Activated naive CD4-positive, alpha-beta T cell treated with anti-CD3 and anti-CD28 coated beads, Interleukin-2, amount 50 U/mL, for 16 hours (primary cell): ENCODE data around the gene KLHL17.
A peak's percentile ranks its signal among the peaks of the same experiment; 100 is the strongest.

ENCODE experiments used
- DNase-seq: peaks from one replicate; pipeline ENCODE4 v3.0.0-alpha.2; 2020

Gene KLHL17

GRCh38 chr1:960363-961131 is at the start of gene KLHL17:
KLHL17 (plus strand) TSS chr1:960584; CDS start chr1:960694, 110 bp downstream.
- DNase-seq = peak; percentile 88

DNA sequence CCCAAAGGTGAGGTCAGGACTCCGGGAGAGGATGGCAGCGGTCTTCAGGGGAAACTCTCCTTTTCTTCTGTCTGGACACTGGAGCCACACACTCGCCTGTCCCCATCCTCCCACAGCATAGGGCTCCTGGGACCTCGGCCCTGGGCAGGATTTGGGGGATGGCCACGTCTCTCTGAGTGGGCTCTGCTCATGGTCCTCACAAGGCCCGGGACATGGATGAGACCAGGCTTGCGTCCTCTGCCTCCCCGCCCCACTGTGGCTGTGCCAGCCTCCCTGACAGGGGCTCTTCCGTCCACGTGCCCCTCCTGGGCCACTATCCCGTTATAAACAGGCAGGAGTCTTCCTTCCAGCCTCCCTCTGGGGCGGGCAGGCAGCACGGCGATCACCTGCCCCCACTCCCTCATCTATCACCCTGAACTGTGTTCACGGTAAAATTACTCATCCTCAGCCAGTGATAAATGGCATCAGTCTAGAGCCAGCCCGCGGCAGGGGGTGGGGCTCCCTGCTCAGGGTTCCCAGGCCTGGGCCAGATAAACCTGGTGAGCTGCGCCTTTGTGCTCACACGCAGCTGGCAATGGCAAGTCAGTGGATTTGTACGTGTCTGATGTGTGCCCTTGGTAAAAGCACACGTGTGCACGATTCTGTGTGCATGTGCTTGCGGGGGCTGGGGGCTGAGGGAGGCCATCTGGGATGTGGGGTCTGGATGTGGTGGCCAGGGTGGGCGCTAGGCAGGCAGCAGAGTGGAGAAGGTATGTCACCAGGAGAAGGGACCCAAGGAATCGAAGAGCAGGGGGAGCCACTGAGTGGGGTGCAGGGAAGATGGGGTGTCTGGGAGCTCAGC is 49.3 kb upstream of the KLHL17 start:
- DNase-seq = peak; percentile 14

DNA sequence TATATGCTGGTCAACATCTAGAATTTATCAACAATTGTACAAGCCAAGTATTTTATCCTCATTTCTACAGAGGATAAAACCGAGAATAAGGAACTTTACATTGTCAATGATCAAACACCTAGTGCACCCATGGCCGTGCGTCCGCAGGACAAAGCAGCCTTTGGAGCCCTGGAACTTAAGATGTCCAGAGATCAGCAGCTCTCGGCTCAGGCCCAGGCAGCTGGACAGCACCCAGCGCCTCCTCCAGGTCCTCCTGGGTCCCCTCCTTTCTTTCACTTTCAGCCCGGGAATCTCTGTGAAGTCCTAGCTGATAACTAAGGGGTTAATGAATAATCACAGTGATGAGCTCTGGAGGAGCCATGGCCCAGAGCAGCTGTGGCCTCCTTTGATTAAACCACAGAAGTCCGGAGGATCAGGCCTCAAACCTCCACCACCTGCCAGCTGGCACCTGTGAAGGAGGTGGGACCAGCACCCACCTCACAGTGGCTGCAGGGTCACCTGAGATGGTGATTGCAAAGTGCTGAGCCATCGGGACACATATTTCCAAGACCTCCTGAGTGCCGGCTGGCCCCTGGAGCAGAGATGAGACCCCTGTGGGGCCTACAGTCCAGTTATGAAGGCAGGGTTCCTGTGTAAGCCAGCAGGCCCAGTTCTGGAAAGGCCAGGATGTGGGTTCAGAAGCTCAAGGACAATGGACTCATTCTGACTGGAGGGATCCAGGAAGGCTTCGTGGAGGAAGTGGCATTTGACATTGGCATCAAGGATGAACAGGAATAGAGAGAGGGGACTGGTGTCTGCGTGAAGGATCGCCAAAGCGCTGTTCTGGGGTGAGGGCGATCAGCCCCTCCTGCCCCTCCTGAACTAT is 48.3 kb upstream of the KLHL17 start:
- DNase-seq = no peak

DNA sequence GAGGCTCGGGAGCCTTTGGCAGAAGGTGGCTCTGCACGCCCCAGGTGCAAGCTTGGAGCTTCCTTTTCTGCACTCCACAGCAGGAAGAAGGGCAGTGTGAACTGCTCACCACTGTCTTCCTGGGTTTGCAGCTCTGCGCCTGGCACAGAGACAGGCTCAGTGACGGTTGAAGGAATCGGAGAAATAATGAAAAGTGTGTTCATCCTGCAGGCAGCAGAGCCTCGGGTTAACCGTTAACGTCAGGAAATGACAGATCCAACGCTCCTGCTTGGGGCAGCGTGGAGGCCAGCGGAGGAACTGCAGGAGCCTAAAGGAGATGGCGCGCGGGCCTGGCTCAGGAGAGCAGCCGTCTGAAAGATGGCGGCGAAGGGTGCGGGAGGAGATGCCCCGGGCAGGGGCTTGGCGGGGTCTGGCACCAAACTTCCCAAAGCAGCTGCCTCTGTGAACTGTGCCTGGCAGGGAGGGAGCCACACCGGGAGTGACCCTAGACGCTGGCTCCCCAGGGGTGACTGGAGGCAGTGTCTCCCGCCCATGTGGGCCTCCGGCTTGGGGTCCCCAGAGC is 47.6 kb upstream of the KLHL17 start:
- peak; percentile 15 for DNase-seq

DNA sequence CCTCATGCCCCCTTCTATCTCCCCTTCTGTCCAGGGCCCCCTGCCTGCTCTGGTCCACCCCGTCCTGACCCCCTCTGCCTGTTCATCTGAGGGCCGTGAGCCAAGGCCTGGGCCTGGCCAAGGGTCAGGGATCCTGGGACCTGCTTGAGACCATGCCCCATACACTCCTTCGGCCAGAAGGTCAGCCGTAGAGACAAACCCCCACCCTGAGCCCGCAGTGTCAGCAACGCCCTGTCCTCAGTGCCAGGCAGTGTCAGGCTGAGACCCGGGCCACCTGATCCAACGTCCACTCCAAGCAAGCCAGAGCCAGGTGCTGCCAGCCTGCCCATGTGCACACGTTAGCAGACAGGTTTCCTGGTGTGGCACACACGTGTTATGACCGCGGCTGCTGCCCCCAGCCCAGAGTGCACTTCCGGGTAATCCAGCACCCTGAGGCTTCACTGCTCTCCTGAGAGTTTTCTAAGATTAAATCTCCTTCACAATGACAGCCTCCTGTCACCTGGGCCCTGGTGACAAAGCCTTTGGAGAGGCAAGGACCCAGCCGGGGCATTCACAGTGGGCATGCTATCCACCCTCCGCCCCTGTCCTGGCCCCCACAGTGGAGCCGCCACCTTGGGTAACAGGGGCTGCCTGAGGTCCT is 46.8 kb upstream of the KLHL17 start:
- DNase-seq = peak; percentile 5

GRCh38 chr1:914131-914890 is 46.1 kb upstream of the KLHL17 start:
- DNase-seq = peak; percentile 7

DNA sequence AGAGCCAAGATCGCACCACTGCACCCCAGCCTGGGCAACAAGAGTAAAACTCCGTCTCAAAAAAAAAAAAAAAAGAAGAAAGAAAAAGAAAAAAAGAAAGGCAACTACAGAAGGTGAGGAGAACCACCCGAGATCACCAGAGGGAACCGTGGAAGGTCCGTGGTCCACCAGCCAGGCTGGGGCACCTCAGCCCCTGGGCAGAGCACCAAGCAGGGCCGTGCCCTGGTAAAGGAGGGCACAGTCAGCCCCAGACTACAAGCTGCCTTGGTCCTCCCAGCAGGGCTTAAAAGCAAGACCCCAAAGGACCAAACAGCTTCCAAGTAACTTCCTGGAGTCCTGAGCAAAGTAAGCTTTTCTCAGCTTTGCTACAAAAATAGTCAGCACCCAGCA is 45.5 kb upstream of the KLHL17 start:
- DNase-seq = no peak

GRCh38 chr1:915295-916172 is 44.9 kb upstream of the KLHL17 start:
- DNase-seq = peak; percentile 7

DNA sequence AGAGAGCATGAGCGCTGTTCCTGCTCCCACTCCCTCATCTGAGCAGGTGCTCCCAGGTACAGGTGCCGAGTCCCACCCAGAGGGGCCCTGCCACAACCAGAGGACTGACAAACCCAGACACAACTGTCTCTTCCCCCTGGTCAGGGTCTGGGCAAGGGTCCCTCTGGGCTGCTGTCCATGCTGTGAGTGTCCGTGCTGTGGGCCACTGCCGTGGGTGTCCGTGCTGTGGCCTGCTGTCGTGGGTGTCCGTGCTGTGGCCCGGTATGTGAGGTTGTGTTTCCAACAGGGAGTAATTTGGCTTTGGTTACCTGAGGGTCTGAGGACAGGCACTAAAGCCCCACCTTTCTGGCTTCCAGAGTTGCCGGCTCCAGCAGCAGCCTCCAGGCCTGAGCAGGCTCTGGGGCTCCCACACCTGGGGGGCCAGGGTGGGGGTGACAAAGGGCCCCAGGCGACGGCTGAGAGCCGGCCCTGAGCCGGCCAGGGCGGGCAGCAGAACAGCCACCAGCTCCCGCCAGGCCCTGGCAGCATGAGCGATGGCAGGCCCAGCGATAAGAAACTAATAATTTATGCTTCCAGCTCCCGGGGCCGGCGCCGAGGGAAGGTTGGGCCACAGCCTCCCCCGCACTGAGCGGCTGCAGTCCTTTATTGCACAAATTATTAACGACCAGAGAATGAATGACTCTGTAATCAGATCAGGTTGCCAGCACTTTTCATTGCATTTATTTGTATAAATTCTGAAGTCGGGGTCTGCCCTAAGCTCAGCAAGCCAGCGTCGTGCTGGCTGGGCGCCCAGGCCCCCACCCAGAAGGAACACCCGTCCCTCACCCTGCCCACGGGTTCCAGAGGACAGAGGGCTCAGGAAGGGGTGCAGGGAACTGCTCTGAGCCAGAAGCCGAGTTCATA is 44.0 kb upstream of the KLHL17 start:
- DNase-seq = no peak

GRCh38 chr1:917076-917459 is 43.3 kb upstream of the KLHL17 start:
- DNase-seq = no peak

GRCh38 chr1:917466-918091 is 42.8 kb upstream of the KLHL17 start:
- no peak for DNase-seq

DNA sequence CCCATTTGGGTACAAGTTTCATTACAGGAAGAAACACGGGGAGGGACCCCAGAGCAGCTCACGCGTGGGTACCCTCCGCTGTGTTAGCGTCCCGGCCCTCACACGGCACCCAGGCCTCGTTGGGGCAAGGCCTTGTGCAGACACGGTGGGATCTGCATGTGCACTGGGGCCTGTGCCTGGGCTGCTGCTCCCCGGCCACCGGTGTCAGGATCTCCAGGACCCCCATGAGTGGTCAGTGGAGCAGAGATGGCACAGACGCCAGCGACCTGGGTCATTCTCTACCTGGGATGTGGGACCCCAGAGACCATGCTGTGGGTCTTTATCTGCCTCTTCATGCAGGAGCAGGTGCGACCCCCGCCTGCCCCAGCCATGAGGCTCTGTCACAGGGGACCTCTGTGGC is 42.0 kb upstream of the KLHL17 start:
- no peak for DNase-seq

DNA sequence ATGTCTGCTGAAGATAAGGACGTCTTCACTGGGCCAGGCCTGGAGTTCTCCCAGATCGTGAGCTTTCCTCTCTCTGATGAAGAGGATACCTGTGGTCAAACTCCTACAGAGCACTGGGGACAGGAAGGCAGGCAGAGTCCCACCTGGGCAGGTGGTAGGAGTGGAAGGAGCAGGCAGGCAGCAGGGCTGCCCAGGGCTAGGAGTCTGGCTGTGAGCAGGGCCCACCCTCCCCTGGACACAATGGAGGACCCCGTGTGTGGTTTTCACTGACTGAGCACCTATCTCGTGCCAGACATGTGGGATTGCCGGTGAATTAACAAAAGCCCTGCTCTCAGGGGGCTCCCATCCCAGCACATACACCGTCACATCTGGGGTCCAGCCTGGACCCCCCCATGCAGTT is 41.5 kb upstream of the KLHL17 start:
- DNase-seq = no peak

- DNase-seq = no peak
Measured at GRCh38 chr1:919271-919872, 41.0 kb upstream of the KLHL17 start.

GRCh38 chr1:920010-920409 is 40.4 kb upstream of the KLHL17 start:
- no peak for DNase-seq

DNA sequence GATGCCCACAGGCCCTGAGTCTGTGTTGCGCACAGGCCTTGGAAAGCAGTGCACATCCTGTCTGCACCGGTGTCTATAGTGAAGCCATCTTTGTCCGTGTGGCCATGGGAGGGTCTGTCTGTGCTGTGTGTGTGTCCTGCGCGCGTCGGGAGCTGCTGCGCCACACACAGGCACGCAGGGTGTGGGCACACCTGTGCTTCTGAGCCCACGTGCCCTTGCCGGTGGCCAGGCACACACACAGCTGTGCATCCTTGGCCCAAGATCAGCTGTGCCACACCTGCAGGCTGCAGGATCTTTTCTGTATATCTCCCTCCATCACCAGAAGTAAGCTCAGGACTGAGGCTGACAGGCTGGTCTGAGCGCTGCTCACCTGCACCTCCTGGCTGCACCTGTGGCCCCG is 39.9 kb upstream of the KLHL17 start:
- no peak for DNase-seq

GRCh38 chr1:921011-921837 is 39.2 kb upstream of the KLHL17 start:
- peak; percentile 42 for DNase-seq
